NCI-H2171 (cell line): ENCODE data around the gene RAB3A.
"Not testable (repeated sequence)": the region's sequence is repeated elsewhere in the genome, so short reads cannot be mapped to it uniquely, and the experiment has no call there.

Source experiments
- DNase-seq: peaks from one replicate; lab custom pipeline; 2025; lab: John Stamatoyannopoulos, UW

RAB3A gene

DNA sequence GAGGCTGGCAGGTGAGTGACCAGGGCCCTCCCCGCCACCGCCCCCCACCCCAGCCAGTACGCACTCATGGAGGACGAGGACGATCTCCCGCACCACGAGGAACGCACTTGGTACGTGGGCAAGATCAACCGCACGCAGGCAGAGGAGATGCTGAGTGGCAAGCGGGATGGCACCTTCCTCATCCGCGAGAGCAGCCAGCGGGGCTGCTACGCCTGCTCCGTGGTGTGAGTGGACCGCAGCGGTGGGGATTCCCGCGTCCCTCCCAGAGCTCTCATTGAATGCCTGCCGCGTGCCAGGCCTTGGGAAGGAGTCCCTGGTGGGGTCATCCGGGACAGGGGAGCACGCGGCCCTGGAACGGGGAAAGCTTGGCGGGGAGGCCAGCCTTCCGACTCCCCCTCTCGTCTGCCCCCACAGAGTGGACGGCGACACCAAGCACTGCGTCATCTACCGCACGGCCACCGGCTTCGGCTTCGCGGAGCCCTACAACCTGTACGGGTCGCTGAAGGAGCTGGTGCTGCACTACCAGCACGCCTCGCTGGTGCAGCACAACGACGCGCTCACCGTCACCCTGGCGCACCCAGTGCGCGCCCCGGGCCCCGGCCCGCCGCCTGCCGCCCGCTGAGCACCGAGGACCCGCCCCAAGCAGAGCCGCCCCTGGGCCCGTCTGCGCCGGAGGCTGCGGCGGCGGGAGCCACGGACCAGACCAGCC lies 35.0 kb downstream of the RAB3A start:
- DNase-seq, result no peak

GRCh38 chr19:18167975-18168645 lies 35.7 kb downstream of the RAB3A start:
- peak; percentile 7 for DNase-seq

DNA sequence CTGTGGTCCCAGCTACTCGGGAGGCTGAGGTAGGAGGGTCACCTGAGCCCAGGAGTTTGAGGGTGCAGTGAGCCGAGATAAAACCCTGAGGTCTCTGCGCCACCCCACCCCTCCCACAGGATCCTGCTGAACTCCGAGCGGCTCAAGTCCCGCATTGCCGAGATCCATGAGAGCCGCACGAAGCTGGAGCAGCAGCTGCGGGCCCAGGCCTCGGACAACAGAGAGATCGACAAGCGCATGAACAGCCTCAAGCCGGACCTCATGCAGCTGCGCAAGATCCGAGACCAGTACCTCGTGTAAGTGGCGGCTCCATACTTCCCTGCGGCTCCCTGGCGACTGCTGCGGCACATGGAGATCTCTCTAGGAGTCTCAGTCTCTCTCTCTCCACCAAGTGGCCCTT lies 36.8 kb downstream of the RAB3A start:
- DNase-seq, result no peak

- DNase-seq, result no peak
Observed at GRCh38 chr19:18165794-18166544, 37.9 kb downstream of the RAB3A start.

GRCh38 chr19:18164072-18164471 lies 39.8 kb downstream of the RAB3A start:
- DNase-seq, result no peak

- DNase-seq, result no peak
Observed at GRCh38 chr19:18161636-18162002, 42.2 kb downstream of the RAB3A start.

- DNase-seq, result peak; percentile 60
Observed at GRCh38 chr19:18160971-18161635, 42.7 kb downstream of the RAB3A start.

- no peak for DNase-seq
Observed at GRCh38 chr19:18160493-18160970, 43.3 kb downstream of the RAB3A start.

GRCh38 chr19:18159810-18160209 lies 44.0 kb downstream of the RAB3A start:
- DNase-seq, result no peak

GRCh38 chr19:18159059-18159616 lies 44.7 kb downstream of the RAB3A start:
- DNase-seq, result not testable (repeated sequence)

GRCh38 chr19:18158467-18158866 lies 45.4 kb downstream of the RAB3A start:
- DNase-seq, result no peak

DNA sequence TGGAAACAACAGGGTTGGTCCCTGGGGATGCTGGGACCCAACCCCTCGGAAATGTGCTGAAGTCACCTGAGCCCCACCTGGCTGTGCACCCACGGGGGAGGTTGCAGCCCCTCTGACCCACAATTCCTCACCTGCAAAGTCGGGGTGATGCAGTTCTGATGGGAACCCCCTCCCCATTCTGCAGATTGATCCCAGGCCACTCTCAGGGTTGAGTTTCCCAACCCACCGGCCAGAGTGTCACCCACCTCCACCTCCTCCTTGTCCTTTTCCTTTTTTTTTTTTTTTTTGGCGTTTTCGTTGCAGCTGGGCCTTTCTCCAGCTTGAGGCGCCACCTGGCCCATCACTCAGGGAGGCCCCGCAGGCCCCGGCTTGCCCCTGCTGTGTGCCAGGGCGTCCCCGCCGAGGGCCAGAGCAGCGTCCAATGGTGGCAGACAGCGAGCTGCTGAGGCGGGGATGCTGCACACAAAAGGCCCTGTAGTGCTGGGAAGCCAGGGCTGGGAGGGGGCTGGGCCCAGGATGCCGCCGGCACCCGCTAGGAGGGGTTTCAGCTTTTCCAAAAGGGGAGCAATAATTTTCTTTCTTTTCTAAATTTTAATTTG lies 46.3 kb downstream of the RAB3A start:
- DNase-seq, result peak; percentile 94

DNA sequence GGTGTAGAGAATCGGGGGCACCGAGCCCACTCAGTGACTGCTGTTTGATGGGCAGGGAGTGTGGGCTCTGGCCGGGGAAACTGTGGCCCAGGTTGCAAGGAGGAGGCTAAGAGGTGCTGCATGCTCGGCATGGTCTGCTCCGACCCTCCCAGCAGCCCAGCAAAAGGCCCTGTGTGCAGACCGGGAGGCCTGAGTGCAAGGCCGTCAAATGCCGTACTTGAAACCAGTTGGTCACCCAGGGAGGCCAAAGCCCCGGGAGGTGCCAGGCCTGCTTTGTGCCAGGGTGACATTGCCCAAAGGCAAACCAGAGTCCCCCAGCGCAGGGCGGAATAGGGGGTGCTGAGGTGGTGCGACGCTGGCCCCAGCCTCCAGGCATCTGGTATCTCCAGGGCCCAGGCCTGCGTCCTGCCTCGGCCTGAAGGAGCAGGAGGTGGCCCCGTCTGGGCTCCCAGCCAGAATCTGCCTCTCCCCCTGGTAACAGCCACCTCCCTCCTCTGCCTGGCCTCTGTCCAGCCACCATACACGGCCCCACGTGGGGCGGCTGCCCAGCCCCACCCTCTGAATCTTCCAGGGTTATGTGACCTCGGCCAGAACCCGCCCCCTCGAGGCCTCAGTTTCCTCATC lies 46.9 kb downstream of the RAB3A start:
- DNase-seq, result peak; percentile 90

DNA sequence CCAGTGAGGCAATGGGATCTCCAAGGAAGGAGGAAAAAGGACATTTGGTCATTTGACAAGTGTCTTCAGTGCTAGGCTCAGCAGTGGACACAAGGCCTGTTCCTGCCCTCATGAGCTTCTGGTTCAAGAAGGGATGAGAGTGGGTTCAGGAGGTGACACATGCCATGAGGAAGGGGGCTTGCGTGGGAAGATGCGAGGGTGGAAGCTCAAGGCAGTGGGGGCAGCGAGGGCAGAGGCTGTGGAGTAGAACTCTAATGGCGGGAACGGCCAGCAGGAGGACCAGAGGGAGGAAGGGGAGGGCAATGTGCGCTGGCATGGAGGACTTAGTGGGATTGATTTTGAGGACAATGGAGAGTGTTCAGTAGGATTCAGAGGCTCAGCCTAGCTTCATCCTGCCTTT lies 47.6 kb downstream of the RAB3A start:
- no peak for DNase-seq

GRCh38 chr19:18155095-18156087 lies 48.5 kb downstream of the RAB3A start:
- DNase-seq, result no peak

GRCh38 chr19:18153556-18154134 lies 50.2 kb downstream of the RAB3A start:
- DNase-seq, result no peak

- peak; percentile 99 for DNase-seq
Observed at GRCh38 chr19:18152817-18153555, 50.9 kb downstream of the RAB3A start, which contains the start of gene PIK3R2. TSS of gene PIK3R2 (plus strand) at chr19:18153163. CDS start at chr19:18155880, 2,717 bp downstream.

GRCh38 chr19:18152442-18152816 lies 51.4 kb downstream of the RAB3A start:
- peak; percentile 81 for DNase-seq
